ENCODE data around the gene SNRNP40.

GRCh38 chr1:31318146-31318545 is 21.6 kb upstream of the SNRNP40 start:
- TF ChIP-seq GATA3 (IDR thresholded peaks at IDR 0.05; ENCODE audit: low read depth, low read length) (no peak), GATA2 (IDR thresholded peaks at IDR 0.05; ENCODE audit: low read depth, low read length) (no peak)

All from SH-SY5Y (cell line).